NOMO-1 treated with DMSO at 0.1 percent for 48 hours (cell line): ENCODE measurements around the gene STARD10.

Source experiments
- DNase-seq: peaks from one replicate; lab custom pipeline; 2025; ENCODE audit not compliant: unreplicated experiment; lab: John Stamatoyannopoulos, UW

The STARD10 gene

GRCh38 chr11:72766152-72766902 lies 27.5 kb downstream of the STARD10 start:
- no peak for DNase-seq

GRCh38 chr11:72764503-72764902 lies 29.3 kb downstream of the STARD10 start:
- no peak for DNase-seq

GRCh38 chr11:72763823-72764222 lies 30.0 kb downstream of the STARD10 start:
- DNase-seq, result no peak

- DNase-seq, result no peak
These were observed 31.1 kb downstream of the STARD10 start for GRCh38 chr11:72762641-72763304.

GRCh38 chr11:72760539-72761405 lies 33.1 kb downstream of the STARD10 start:
- no peak for DNase-seq

GRCh38 chr11:72759468-72759985 lies 34.3 kb downstream of the STARD10 start:
- no peak for DNase-seq

- no peak for DNase-seq
These were observed 35.0 kb downstream of the STARD10 start for GRCh38 chr11:72758690-72759389.

- no peak for DNase-seq
These were observed 35.5 kb downstream of the STARD10 start for GRCh38 chr11:72758304-72758689.

- DNase-seq, result no peak
These were observed 38.0 kb downstream of the STARD10 start for GRCh38 chr11:72755713-72756285.

- DNase-seq, result no peak
These were observed 39.2 kb downstream of the STARD10 start for GRCh38 chr11:72754544-72755155.

GRCh38 chr11:72754149-72754543 lies 39.7 kb downstream of the STARD10 start:
- no peak for DNase-seq

GRCh38 chr11:72753341-72754148 lies 40.3 kb downstream of the STARD10 start:
- DNase-seq, result no peak

- peak; percentile 76 for DNase-seq
These were observed 41.5 kb downstream of the STARD10 start, which contains the start of gene ARAP1 for GRCh38 chr11:72752088-72752914. Gene ARAP1, minus strand, starts transcription at chr11:72752408. Its CDS starts 25,280 bp downstream, at chr11:72727128.

GRCh38 chr11:72751116-72752087 lies 42.4 kb downstream of the STARD10 start:
- DNase-seq, result no peak

- DNase-seq, result no peak
These were observed 43.2 kb downstream of the STARD10 start for GRCh38 chr11:72750556-72751115.

- DNase-seq, result no peak
These were observed 43.8 kb downstream of the STARD10 start for GRCh38 chr11:72750086-72750485.
